ENCODE data around the gene RTN4RL1.
"Not testable (repeated sequence)": the region's sequence is repeated elsewhere in the genome, so short reads cannot be mapped to it uniquely, and the experiment has no call there.

RTN4RL1 gene

DNA sequence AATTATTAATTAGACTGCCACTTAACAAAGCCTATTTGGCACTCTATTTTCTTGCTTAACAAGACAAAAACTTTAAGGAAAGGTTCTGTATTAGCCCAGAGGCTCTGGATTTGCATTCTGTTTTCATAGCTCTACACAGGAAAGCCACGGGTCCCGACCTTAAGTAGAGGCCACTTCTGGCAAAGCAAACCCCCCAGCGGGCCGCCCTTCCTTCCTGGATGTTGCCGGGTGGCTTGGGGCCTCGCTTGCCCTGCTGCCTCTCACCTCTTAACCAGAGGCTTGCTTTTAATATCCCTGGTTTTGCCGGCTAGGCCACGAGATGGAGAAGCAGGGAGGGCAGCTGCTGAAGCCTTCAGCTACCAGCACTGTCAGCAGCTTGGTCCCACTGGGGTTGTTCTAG lies 4.4 kb downstream of the RTN4RL1 start:
- H3K27ac ChIP-seq, result no peak overlapping the region
- TF ChIP-seq, protein P1, sequence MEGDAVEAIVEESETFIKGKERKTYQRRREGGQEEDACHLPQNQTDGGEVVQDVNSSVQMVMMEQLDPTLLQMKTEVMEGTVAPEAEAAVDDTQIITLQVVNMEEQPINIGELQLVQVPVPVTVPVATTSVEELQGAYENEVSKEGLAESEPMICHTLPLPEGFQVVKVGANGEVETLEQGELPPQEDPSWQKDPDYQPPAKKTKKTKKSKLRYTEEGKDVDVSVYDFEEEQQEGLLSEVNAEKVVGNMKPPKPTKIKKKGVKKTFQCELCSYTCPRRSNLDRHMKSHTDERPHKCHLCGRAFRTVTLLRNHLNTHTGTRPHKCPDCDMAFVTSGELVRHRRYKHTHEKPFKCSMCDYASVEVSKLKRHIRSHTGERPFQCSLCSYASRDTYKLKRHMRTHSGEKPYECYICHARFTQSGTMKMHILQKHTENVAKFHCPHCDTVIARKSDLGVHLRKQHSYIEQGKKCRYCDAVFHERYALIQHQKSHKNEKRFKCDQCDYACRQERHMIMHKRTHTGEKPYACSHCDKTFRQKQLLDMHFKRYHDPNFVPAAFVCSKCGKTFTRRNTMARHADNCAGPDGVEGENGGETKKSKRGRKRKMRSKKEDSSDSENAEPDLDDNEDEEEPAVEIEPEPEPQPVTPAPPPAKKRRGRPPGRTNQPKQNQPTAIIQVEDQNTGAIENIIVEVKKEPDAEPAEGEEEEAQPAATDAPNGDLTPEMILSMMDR (conservative IDR thresholded peaks at IDR 0.05), result no peak

DNA sequence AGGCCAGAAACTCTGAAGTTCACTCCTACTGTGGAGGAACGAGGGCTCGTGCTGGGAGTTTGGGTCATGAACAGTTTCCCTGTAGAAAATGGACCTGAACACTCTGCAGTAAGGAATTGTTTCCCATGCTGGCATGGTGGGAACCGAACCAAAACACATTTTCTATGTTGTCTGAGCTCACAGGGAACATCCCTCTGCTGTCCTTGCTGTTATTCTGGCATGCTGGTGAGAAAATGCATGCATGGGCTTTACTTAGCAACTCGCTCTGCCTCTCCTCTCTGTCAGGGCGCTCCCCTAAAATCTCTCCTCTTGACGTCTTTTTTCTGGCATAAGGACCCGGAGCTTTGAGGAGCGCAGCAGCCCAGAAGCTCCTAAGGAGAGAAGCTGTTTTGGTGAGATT lies 5.4 kb downstream of the RTN4RL1 start:
- TF ChIP-seq, protein P1 (conservative IDR thresholded peaks at IDR 0.05), result no peak
- H3K27ac ChIP-seq, result no peak overlapping the region

DNA sequence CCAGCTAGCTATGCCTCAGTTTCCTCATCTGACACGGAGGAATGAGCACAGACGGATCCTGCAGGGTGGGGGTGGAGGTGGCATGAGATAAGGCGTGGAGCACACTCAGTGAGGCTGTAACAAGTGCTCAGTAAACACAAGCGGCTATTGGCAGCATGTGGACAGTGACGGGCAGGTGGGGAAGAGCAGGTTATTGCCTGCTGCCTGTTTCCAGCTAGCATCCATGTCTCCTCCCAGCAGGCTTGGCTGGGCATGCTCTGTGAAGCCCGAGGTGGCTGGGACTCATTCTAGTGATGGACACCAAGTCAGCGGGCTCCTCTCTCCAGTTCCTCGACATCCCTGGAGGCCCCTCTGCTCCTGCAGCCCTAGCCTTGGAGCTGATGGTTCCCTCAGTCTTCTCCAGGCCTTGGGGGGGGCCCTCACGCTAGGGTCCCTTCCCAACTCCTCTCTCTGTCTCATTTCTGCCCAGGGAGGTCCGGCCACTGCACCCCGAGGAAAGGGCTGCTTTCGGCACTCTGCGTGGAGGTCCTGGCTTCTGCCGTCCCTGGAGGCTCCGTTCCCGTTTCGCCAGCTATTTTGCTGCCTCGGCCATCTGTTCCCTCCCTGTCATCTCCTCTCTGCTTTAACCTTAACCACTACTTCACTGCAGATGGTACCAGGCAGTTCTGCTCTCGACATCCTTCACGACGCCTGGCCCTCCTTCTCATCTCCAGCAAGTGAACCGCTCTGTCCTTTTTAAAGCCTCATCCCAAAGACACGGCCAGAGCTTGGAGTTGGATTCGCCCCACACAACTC lies 6.2 kb downstream of the RTN4RL1 start:
- no peak overlapping the region for H3K27ac ChIP-seq
- TF ChIP-seq, protein P1 (conservative IDR thresholded peaks at IDR 0.05), result no peak

DNA sequence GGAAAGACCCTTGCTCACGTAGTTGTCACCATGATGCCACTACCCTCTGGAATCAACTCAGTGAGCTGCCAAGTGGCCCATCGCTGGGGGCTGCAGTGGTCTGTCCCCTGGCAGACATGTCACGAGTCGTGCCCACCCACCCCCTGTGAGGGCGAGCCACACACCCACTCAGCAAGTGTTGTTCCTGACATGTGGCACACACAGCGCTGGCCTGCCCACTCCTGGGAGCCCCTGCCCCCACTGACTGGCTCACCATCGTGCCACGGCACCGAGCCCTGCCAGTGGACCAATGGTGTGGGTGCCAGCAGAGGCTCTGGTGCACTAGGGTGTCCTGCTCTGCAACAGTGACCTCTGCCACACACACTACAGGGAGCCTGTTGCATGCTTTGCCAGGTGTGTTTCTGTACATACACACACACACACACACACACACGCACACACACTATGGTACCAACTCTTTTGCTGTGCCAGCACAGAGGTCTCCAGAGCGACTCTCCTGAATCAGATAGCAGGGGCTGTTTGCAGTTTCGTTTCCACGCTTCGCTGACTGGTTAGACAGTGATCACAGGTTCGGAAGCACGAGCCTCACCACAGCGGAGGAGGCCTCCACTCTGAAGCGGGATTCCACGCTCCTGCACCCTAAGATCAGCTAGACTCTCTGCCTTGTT lies 7.7 kb downstream of the RTN4RL1 start:
- TF ChIP-seq, protein P1 (conservative IDR thresholded peaks at IDR 0.05), result no peak
- H3K27ac ChIP-seq, result no peak overlapping the region

DNA sequence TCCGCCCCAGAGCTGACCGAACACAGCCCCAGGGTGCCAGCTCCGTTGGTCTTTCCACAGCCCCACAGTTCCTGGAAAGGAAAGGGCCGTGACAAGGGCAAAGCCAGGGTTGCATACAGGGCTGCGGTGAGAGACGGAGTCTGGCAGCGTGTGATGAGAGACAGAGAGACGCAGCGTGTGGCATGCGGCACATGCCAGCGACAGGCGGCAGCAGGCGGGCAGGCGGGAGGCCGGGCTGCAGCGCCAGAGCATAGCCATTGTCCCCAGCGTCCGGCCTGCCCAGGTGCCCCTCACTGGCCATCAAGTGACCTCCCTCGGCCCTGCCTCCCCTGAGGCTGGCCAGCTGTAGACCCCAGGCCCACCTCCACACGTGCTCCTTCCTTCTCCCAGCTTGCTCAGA lies 8.6 kb downstream of the RTN4RL1 start:
- TF ChIP-seq, protein P1 (conservative IDR thresholded peaks at IDR 0.05), result no peak
- H3K27ac ChIP-seq, result no peak overlapping the region

DNA sequence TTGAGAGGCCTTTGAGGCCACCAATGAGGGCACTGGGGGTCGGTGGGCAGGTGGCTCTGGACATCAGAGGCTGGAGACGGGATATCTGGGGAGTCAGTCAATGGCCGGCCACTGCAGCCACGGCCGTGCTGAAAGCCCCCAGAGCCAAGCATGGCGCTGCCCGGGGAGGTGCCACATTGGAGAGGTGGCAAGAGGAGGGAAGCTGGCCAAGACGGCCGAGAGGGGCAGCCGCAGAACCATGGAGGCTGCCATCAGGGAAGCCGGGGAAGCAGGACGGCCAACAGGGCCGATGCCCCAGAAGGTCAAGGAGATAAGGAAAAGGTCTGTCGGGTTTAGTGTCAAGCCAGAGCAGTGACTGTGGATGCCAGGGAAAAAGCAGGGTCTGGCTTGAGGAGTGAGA lies 9.8 kb downstream of the RTN4RL1 start:
- H3K27ac ChIP-seq, result no peak overlapping the region
- TF ChIP-seq, protein P1 (conservative IDR thresholded peaks at IDR 0.05), result no peak

DNA sequence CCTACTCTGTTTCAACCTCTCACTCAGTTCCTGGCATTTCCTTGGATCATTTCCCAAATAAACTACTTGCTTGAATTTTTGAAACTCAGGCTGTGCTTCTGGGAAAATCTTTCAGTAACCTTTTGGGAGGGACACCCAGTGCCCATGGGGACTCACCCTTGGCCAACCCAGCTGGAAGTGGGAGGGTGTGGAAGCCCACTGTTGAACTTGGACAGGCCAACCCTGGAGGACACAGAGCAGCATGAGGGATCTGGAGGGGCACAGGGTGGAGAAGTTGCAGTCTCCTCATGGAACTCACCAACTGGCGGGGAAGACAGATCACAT lies 11.2 kb downstream of the RTN4RL1 start:
- TF ChIP-seq, protein P1 (conservative IDR thresholded peaks at IDR 0.05), result no peak
- H3K27ac ChIP-seq, result no peak overlapping the region

DNA sequence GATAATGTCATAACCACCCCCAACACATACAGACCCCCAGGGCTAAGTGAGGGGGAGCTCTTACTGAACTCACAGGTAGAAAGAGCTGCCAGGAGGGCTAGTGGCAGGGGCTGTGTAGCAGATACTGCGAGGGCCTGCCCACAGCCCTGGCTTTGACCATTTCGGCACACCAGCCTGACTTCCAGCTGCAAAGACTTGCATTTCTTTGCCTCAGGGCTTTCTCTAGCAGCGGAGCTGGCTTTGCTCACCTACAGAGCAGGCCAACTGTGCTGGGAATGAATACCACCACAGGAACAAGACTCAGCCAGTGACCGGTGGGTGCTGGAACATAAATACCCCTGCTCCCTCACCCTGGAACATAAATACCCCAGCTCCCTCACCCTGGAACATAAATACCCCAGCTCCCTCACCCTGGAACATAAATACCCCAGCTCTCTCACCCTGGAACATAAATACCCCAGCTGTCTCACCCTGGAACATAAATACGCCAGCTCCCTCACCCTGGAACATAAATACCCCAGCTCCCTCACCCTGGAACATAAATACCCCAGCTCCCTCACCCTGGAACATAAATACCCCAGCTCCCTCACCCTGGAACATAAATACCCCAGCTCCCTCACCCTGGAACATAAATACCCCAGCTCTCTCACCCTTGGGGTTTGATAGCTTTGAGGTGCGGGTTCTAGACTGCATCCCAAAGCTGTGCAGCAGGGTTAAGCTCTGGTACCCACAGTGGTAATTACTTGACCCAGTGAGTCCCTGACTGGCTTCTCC lies 11.7 kb downstream of the RTN4RL1 start:
- H3K27ac ChIP-seq, result not testable (repeated sequence)

Data from VCaP (cell line).